ENCODE data around the gene ADAMTS13. TPM values are rescaled to one million over a fixed set of nuclear protein-coding genes. Genes with fewer than 3 reads are reported as not detected.
A peak's percentile ranks its signal among the peaks of the same experiment; 100 is the strongest.

The ADAMTS13 gene
- total RNA-seq, 1 donor from 2014 or later = 3.2 TPM

GRCh38 chr9:133454943-133455673 is 32.9 kb downstream of the ADAMTS13 start:
- no peak for DNase-seq

DNA sequence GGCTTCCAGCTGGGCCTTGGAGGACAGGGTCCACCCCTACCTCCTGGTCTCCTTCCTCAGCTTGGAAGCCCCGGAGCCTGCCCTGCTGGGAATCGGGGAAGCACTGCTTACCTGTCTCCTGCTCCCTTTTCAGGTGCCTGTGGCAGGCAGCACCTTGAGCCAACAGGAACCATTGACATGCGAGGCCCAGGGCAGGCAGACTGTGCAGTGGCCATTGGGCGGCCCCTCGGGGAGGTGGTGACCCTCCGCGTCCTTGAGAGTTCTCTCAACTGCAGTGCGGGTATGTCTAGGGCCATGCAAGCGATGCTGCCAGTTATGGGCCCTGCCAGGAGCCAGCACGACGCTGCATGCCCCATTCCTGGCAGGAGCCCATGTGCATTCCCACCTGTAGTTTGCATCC is 33.8 kb downstream of the ADAMTS13 start:
- DNase-seq = no peak

GRCh38 chr9:133456409-133456808 is 34.2 kb downstream of the ADAMTS13 start:
- DNase-seq = no peak

DNA sequence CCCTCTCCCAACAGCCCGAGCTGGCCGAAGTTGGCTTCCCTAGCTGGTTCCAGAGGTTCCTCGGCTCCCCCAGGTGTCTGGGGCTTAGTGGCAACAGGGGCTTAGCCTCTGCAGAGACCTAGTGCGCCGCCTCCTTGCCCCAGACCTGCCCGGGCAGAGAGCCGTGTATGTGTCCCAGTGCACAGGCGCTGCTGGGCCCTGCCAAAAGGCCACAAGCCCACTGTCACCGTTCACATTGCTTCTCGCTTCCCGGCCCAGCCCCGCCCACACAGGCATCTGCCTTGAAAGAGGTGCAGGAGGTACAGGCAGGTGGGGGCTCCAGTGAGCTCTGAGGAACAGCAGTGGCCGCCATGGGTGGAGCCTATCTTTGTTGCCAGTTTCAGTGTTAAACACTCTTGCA is 35.1 kb downstream of the ADAMTS13 start:
- no peak for DNase-seq

DNA sequence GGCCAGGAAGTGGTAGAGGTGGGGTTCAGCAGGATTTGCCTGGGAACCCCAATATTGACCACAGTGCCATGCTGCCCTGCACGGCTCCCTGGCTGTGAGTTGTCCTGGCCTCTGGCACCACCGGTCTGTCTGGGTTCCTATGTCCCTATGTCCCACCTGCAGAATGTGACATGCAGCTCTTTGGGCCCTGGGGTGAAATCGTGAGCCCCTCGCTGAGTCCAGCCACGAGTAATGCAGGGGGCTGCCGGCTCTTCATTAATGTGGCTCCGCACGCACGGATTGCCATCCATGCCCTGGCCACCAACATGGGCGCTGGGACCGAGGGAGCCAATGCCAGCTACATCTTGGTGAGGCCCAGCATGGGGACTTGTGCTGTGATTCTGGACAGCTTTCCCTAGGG is 35.6 kb downstream of the ADAMTS13 start:
- DNase-seq = no peak

DNA sequence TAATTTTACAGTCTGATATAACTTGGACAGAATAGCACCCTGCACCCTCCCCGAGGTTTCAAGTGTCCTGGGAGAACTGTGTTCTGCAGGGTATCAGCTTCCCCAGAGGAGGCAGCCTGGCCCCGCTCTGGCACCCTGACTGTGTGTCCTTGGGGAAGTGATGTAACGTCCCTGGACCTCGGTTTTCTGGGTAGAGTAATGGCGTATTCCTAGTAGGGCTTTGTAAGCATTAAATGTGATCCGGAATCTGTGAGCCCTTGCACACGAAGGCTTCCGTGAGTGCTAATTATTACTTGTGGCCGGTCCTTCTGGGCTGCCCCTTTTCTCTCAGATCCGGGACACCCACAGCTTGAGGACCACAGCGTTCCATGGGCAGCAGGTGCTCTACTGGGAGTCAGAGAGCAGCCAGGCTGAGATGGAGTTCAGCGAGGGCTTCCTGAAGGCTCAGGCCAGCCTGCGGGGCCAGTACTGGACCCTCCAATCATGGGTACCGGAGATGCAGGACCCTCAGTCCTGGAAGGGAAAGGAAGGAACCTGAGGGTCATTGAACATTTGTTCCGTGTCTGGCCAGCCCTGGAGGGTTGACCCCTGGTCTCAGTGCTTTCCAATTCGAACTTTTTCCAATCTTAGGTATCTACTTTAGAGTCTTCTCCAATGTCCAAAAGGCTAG is 36.6 kb downstream of the ADAMTS13 start:
- DNase-seq = no peak

DNA sequence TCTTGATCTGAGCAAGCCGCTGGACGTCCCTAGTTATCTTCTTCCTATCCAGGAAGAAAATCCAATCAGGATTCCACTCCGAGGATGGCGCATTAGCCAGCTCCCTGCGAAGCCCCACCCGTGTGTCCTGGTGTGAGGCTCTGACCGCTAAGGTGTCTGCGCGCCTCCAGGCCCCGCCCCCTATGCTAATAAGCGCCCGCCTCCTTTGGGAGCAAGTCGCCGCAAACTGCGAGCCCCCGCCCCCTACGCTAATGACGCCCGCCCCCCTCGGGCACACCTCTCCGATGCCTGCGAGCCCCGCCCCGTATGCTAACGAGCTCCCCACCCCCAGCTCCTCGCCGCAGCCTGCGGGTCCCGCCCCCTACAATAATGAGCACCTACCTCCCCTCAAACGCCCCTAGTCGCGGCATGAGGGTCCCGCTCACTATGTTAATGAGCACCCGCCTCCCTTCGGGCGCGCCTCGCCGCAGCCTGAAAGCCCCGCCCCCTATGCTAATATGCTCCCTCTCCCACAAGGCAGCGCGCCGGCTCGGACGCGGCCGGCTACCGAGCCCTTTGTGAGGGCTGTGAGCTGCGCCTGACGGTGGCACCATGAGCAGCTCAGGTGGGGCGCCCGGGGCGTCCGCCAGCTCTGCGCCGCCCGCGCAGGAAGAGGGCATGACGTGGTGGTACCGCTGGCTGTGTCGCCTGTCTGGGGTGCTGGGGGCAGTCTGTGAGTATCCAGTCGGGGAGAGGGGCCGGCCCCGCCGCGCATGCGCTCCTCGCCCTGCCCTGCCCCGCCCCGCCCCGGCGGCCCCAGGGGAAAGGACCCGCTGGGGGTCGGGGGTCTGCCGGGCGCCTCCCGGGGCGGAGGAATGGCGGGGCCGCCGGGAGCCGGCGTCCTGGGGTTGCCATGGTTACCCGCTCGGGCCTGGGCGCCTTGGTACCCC is 37.6 kb downstream of the ADAMTS13 start, which contains the start of gene CACFD1:
Gene CACFD1, plus strand, starts transcription at position 503 of the 929 bp plus-strand sequence. Its CDS starts 89 bp downstream, at position 592.
- peak; percentile 90 for DNase-seq

DNA sequence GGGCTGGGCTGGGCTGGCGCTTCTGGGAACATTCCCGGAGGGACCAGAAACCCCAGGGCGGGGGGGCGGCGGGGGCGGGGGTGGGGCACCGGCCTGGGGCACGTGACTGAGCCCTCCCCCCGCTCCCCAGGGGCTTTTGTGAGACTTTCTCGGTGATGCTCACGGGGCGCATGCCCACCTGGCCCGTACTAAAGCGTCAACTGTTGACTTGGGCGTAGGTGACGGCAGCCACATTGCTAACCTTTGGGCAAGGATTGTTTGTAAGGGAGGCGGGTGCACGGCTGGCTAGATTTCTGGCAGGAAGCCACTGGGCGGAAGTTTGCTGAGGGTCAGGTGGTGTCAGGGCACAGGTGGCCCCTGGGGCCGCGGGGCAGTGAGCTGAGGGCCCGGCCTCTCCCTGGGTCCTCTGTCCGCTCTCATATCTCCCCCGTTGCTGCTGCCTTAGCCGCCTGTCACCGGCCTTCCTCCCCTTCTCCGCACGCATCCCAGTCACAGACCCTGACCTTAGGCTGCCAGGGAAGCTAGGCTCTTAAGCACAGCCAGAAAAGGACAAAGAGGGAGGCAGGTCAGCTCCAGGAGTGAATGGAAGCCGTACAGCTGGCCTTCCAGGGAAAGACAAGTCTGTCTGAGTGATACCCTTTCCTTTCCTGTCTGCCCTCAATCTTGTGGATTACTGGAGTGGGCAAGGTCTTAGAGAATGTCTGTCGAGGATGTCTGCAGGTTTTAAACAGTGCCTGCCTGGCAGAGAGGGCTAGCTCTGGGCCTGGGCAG is 38.4 kb downstream of the ADAMTS13 start:
- no peak for DNase-seq

- DNase-seq = no peak
Observed at GRCh38 chr9:133461975-133462374, 39.8 kb downstream of the ADAMTS13 start.

GRCh38 chr9:133463234-133463863 is 41.2 kb downstream of the ADAMTS13 start:
- DNase-seq = no peak

- no peak for DNase-seq
Observed at GRCh38 chr9:133463864-133464615, 41.9 kb downstream of the ADAMTS13 start.

- no peak for DNase-seq
Observed at GRCh38 chr9:133464638-133465037, 42.5 kb downstream of the ADAMTS13 start.

GRCh38 chr9:133465984-133466383 is 43.8 kb downstream of the ADAMTS13 start:
- DNase-seq = no peak

GRCh38 chr9:133467101-133467500 is 44.9 kb downstream of the ADAMTS13 start:
- DNase-seq = no peak

DNA sequence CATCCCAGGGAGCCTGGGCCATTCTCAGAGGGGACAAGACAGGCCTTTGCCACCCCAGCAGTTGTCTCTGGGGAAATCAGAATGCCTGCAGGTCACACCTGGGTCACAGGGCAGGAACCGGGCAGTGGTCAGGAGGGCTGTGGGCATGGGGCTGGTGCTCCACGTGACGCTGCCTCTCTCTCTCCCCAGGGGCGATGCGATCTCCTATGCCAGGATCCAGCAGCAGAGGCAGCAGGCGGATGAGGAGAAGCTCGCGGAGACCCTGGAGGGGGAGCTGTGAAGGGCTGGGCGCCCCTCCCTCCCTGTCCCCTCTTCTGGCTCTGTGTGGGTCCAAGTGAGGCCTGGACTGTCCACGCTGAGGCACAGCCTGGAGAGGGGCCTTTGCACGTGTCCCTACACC is 46.2 kb downstream of the ADAMTS13 start:
- no peak for DNase-seq

- DNase-seq = no peak
Observed at GRCh38 chr9:133468777-133469421, 46.7 kb downstream of the ADAMTS13 start.

DNA sequence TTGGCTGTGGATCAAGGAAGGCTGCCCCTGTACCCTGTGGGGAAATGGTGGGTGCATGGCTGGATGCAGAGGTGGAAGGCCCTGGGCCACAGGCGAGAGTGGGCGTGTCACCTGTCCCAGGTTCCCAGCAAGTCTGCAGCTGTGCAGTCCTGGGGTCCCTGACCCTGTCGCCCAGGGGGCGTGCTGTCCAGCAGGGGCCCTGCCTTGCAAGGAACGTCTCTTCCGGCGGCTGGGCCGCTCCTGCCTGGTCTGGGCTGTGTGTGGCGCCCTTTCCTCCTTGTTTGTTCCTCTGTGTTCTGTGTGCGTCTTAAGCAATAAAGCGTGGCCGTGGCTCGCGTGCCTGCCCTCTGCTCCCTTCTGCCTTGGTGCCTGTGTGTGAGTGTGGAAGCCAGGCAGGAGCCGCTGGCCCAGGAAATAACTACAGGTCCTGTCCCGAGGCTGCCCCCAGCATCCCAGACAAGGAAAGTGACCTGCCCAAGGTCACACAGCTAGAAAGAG is 48.3 kb downstream of the ADAMTS13 start:
- DNase-seq = no peak

DNA sequence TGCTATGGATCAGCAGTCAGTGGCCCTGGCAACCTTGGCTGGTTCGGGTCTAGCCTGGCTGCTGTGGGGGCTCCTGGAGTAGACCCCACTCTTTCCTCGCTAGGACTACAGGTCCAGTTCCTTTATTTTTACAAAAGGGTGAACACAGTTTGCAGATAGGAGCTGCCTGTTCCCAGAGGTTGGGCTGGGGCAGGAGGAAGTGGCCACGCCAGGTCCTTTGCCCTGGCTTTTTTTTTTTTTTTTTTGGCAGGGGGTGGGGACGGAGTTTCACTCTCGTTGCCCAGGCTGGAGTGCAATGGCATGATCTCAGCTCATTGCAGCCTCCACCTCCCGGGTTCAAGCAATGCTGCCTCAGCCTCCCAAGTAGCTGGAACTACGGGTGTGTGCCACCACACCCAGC is 48.8 kb downstream of the ADAMTS13 start:
- DNase-seq = no peak

DNA sequence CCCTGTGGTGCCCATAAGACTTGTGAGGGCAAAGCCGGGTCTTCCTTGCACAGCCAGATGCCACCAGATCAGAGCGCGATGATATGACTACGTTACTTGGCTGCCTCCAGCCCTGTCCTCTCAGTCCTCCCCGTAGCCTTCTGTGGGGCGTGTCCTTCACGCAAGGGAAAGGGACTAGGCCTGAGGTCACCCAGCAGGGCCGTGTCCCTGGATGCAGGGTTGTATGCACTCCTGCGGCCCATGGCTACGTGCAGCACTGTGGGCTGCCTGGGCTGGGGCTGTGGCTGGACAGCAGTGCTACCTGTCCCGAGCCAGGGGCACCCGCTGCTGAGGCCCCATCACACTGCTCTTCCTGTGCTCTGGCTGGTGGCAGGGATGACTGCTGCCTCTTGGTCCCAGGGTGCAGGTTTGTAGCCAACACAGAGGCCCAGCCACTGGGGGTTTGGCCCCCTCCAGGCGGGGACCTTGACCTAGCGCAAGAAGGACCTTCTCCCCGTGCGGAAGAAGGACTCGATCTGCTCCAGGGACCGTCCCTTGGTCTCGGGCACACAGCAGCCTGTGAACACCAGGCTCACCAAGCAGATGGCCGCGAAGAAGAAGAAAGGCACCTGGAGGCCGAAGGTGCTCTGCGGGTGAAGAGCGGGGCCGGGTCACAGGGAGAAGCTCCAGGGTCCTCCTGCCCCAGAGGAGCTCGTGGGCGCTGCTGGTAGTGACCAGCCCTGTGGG is 49.5 kb downstream of the ADAMTS13 start:
- DNase-seq = no peak
